Adipose tissue (tissue), 3 donors: ENCODE results near the gene NDUFB11. TPM values are rescaled to one million over a fixed set of nuclear protein-coding genes. Genes with fewer than 3 reads are reported as not detected.
"Not testable (repeated sequence)": the region's sequence is repeated elsewhere in the genome, so short reads cannot be mapped to it uniquely, and the experiment has no call there.

Experiments
- H3K27ac ChIP-seq: one replicate; pipeline ENCODE4 v1.5.1; 2013; ENCODE audit warnings: low read depth, low read length
- WGBS, 3 donors: extraction: QIAGEN DNeasy Blood & Tissue Kit; methylation state at CpG; one replicate each; pipeline ENCODE4 v1.1.7; 2013; 5-methylcytosine and 5-hydroxymethylcytosine counted together
- polyA plus RNA-seq, 3 donors: library from polyadenylated mRNA; stranded (reverse); fragments of 200-250 nt; gene quantifications; one replicate each; pipeline ENCODE4 v1.2.3, GENCODE V29; 2013
- donor health status: healthy with polysubstance abuse.
- donor health status: Bipolar disorder and iron deficiency.
- donor health status: healthy.

The NDUFB11 gene
- polyA plus RNA-seq, 3 donors = 70.4 to 97.2 (median 81.8) TPM

- whole genome bisulfite sequencing, 3 donors = 86 to 95% (median 91%) methylated on average over 25 to 26 of the region's 26 CpGs
- no peak overlapping the region for H3K27ac ChIP-seq
Observed at GRCh38 chrX:47156611-47157520, 12.4 kb upstream of the NDUFB11 start.

DNA sequence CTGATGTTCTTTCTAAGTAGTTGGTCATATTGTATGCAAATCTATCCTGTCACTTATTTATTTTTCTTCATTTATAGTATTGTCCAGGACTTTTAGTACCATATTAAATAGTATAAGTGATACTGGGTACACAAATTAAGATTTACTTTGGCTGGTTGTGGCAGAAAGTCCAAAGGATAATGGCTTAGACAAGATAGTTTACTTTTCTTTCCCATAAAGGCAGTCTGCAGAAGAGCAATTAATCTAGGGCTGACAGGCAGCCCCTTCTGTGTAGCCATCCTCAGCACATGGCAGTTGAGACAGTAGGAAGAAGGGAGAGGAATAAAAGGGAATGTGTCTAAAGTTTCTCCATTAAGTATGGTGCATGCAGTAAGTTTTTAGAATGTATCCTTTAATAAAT lies 6.9 kb upstream of the NDUFB11 start:
- no peak overlapping the region for H3K27ac ChIP-seq

- WGBS, 3 donors = 58 to 65% (median 62%) methylated on average over 2 of the region's 2 CpGs
- no peak overlapping the region for H3K27ac ChIP-seq
Observed at GRCh38 chrX:47148946-47149345, 4.4 kb upstream of the NDUFB11 start.

DNA sequence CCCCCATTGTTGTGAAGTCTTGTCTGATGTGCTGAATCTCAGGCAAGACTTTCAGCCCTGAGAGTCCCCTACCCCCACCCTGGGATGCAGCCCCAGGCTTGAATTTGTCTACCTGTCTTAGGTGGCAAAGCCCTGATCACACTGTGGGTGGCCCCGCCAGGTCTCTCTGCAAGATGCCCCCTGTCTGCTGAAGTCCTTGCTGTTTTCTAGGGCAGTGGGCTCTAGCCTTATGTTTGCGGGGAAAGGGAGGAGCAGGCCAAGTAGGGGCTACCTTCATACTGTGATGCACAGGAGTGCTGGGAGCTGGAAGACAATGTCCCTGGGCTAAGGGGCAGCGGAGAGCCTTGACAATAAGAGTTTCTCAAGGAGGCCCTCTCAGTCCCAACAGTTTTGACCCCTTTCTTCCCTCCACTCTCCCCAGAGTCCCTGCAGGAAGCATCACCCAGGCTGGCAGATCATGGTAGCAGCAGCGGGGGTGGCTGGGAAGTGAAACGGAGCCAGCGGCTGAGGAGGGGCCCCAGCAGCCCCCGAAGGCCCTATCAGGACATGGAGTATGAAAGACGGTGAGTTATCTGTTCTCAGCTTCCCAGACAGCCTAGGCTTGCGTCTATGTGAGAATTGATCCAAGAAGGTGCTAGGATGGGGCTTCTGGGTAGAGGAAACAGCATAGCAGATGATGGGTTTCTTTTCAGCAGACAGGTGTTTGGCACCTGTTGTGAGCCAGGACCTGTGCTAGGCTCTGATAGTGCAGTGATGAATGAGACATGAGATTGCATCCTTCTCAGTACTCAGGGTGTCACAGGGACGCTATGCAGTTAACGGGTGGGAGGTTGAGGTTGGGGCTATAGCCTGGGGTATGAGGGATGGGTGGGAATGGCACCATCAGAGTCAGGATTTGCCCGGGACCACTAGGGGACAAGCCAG lies 2.7 kb upstream of the NDUFB11 start:
- WGBS, 3 donors = 78 to 82% (median 82%) methylated on average over 12 of the region's 12 CpGs
- no peak overlapping the region for H3K27ac ChIP-seq

- WGBS, 3 donors = 0 to 35% (median 6%) methylated on average over 5 to 10 of the region's 10 CpGs
- no peak overlapping the region for H3K27ac ChIP-seq
Observed at GRCh38 chrX:47146121-47146935, 1.8 kb upstream of the NDUFB11 start.

DNA sequence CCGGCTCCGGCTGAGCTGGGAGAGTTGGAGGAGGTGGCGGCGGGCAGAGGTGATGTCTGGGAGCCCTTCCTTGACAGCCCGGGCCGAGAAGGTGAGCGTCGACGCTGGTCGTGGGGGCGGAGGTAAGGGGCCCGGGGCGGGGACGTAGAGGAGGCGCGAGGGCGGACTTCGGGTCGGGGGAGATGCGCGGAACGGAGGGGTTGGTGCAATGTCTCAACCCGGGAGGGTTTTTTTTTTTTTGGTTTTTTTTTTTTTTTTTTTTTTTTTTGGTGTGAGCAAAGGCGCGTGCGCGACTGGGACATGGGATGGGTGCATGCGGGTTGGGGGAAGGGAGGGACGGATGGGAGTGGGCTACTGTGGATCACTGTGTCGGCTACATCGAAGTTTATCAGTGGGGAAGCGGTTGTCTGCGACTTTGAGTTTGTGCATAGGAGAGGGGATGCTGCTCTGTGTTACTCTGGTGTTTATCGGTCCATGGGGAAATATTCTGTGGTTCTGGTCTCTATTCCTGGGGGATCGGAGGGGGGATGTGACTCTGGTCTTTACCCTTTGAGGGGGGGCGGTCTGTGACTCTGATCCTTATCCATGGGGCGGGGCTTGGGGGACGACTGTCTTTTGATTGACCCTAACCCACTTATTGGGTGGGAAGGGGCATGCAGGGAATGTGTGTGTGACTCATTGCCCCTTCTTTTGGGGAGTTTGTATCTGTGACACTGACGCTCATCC lies 1.1 kb upstream of the NDUFB11 start:
- peak overlapping the region; percentile 42 for H3K27ac ChIP-seq
- WGBS, 3 donors = 0 to 34% (median 1%) methylated on average over 25 to 39 of the region's 39 CpGs

GRCh38 chrX:47143894-47144625 lies 442 bp downstream of the NDUFB11 start:
- H3K27ac ChIP-seq = no peak overlapping the region
- 4 to 36% (median 4%) methylated on average over 28 to 46 of the region's 46 CpGs for WGBS, 3 donors

DNA sequence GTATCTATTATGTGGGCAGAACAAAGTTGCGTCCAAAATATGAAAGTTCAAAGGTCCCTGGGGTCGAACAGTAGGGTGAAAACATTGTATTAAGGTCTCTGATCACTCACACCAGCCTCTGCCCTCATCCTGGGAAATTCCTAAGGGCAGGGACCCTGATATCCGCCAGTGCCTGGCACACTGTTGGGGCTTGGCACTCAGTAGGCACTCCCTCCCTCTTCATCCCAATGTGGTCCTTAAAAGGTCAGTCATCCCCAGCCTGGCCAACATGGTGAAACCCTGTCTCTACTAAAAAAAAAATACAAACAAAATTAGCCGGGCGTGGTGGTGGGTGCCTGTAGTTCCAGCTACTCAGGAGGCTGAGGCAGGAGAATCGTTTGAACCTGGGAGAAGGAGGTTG lies 6.3 kb downstream of the NDUFB11 start:
- WGBS, 3 donors = 77 to 94% (median 89%) methylated on average over 6 of the region's 6 CpGs
- no peak overlapping the region for H3K27ac ChIP-seq

DNA sequence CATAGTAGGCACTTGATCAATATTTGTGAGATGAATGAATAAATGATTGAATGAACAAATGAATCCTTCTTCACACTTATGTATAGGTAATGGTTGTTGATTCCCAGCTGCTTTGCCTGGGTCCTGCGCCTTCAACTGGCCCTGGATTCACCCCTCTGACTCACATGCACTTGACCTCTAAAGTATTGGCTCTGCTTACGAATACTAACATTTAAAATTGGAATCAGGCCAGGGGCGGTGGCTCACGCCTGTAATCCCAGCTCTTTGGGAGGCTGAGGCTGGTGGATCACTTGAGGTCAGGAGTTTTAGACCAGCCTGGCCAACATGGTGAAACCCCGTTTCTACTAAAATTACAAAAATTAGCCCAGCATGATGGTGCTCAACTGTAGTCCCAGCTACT lies 8.9 kb downstream of the NDUFB11 start:
- H3K27ac ChIP-seq = not testable (repeated sequence)
- WGBS, 3 donors = 66 to 72% (median 66%) methylated on average over 5 of the region's 5 CpGs

GRCh38 chrX:47133493-47133892 lies 11.0 kb downstream of the NDUFB11 start:
- 58 to 94% (median 74%) methylated on average over 2 to 5 of the region's 5 CpGs for WGBS, 3 donors
- no peak overlapping the region for H3K27ac ChIP-seq

- H3K27ac ChIP-seq = no peak overlapping the region
- 21 to 40% (median 25%) methylated on average over 11 of the region's 11 CpGs for WGBS, 3 donors
Observed at GRCh38 chrX:47129899-47130358, 14.6 kb downstream of the NDUFB11 start.

- WGBS, 3 donors = 0 to 30% (median 0%) methylated on average over 31 of the region's 31 CpGs
- H3K27ac ChIP-seq = peak overlapping the region; percentile 60
Observed at GRCh38 chrX:47129157-47129898, 15.2 kb downstream of the NDUFB11 start.

- 74 to 84% (median 75%) methylated on average over 3 of the region's 3 CpGs for WGBS, 3 donors
- H3K27ac ChIP-seq = not testable (repeated sequence)
Observed at GRCh38 chrX:47124466-47124865, 20.0 kb downstream of the NDUFB11 start.

- not testable (repeated sequence) for H3K27ac ChIP-seq
- WGBS, 3 donors = 90 to 98% (median 93%) methylated on average over 7 of the region's 7 CpGs
Observed at GRCh38 chrX:47116551-47117110, 27.9 kb downstream of the NDUFB11 start.

GRCh38 chrX:47112316-47112954 lies 32.1 kb downstream of the NDUFB11 start:
- WGBS, 3 donors = 53 to 74% (median 67%) methylated on average over 9 of the region's 9 CpGs

More at GRCh38 chrX:47112316-47112954, 32.1 kb downstream of the NDUFB11 start:
- no peak overlapping the region for H3K27ac ChIP-seq
